Measurements from ENCODE around the gene GET4.
"Not testable (repeated sequence)": the region's sequence is repeated elsewhere in the genome, so short reads cannot be mapped to it uniquely, and the experiment has no call there.

The GET4 gene

GRCh38 chr7:906776-907157 lies 30.4 kb downstream of the GET4 start:
- ChIA-PET POLR2A (interaction anchor here (1.0 kb wide), 1 partner anchor 69 kb away, joined by 3 read pairs; the partner anchor contains the start of gene COX19), CTCF (no interaction called here)
- no peak for DNase-seq (ENCODE audit: extremely low spot score)
- TF ChIP-seq BHLHE40 (IDR thresholded peaks at IDR 0.05; ENCODE audit: borderline replicate concordance) = no peak
- TF ChIP-seq NFRKB (IDR thresholded peaks at IDR 0.05) = no peak
- no peak for TF ChIP-seq ELF4 (IDR thresholded peaks at IDR 0.05)
- no peak for TF ChIP-seq FOXA1 (IDR thresholded peaks at IDR 0.05)
- TF ChIP-seq ZNF384 (IDR thresholded peaks at IDR 0.05) = no peak

- no peak for DNase-seq (ENCODE audit: extremely low spot score)
- ChIA-PET POLR2A (interaction anchor here (1.0 kb wide), 1 partner anchor 68 kb away, joined by 3 read pairs; the partner anchor contains the start of gene COX19), CTCF (no interaction called here)
- TF ChIP-seq HDGF (IDR thresholded peaks at IDR 0.05; ENCODE audit: borderline replicate concordance) (no peak), TARDBP (IDR thresholded peaks at IDR 0.05) (no peak), ARNT (IDR thresholded peaks at IDR 0.05) (no peak), FOXA1 (IDR thresholded peaks at IDR 0.05) (no peak), PKNOX1 (IDR thresholded peaks at IDR 0.05) (no peak), SP1 (IDR thresholded peaks at IDR 0.05) (no peak), FOXM1 (IDR thresholded peaks at IDR 0.05; ENCODE audit: borderline replicate concordance) (no peak), SUZ12 (IDR thresholded peaks at IDR 0.05) (no peak), CTBP1 (IDR thresholded peaks at IDR 0.05; ENCODE audit: borderline replicate concordance) (no peak)
Measured at GRCh38 chr7:907158-907980, 31.0 kb downstream of the GET4 start.

- ChIA-PET CTCF (interaction anchor here (0.6 kb wide), 1 partner anchor 48 kb away, joined by 3 read pairs; no protein-coding TSS in a partner anchor), POLR2A (no interaction called here)
Measured at GRCh38 chr7:908159-908581, 31.8 kb downstream of the GET4 start.

GRCh38 chr7:908591-909357 lies 32.4 kb downstream of the GET4 start:
- CTCF ChIA-PET = interaction anchor here (0.6 kb wide), 1 partner anchor 48 kb away, joined by 3 read pairs; no protein-coding TSS in a partner anchor
- POLR2A ChIA-PET = not testable (repeated sequence)
- DNase-seq (ENCODE audit: extremely low spot score) = peak; percentile 81

More at GRCh38 chr7:908159-908581, 31.8 kb downstream of the GET4 start:
- TF ChIP-seq SUZ12 (IDR thresholded peaks at IDR 0.05) = no peak
- TF ChIP-seq FOXM1 (IDR thresholded peaks at IDR 0.05; ENCODE audit: borderline replicate concordance) = no peak
- TF ChIP-seq TARDBP (IDR thresholded peaks at IDR 0.05) = no peak
- no peak for DNase-seq (ENCODE audit: extremely low spot score)

- TF ChIP-seq L3MBTL2 (conservative IDR thresholded peaks at IDR 0.05) = 0 out of 2 replicates have a peak, but pooled peaks have one; percentile 38
- no peak for TF ChIP-seq PKNOX1 (IDR thresholded peaks at IDR 0.05)
- peak; percentile 27 for DNase-seq (ENCODE audit: extremely low spot score)
- CTCF ChIA-PET = no interaction called here
- POLR2A ChIA-PET = no interaction called here
Measured at GRCh38 chr7:909358-910329, 33.3 kb downstream of the GET4 start.

- no peak for TF ChIP-seq HDGF (IDR thresholded peaks at IDR 0.05; ENCODE audit: borderline replicate concordance)
- peak; percentile 71 for TF ChIP-seq PKNOX1 (IDR thresholded peaks at IDR 0.05)
- no peak for DNase-seq (ENCODE audit: extremely low spot score)
- ChIA-PET POLR2A (no interaction called here), CTCF (no interaction called here)
Measured at GRCh38 chr7:910441-910861, 34.1 kb downstream of the GET4 start.

GRCh38 chr7:910931-911431 lies 34.6 kb downstream of the GET4 start:
- ChIA-PET POLR2A (no interaction called here), CTCF (no interaction called here)
- TF ChIP-seq FOXA1 (IDR thresholded peaks at IDR 0.05) (no peak), L3MBTL2 (conservative IDR thresholded peaks at IDR 0.05) (no peak), PKNOX1 (IDR thresholded peaks at IDR 0.05) (no peak), SP1 (IDR thresholded peaks at IDR 0.05) (no peak), HDGF (IDR thresholded peaks at IDR 0.05; ENCODE audit: borderline replicate concordance) (no peak), SUZ12 (IDR thresholded peaks at IDR 0.05) (no peak), ARNT (IDR thresholded peaks at IDR 0.05) (no peak), NFRKB (IDR thresholded peaks at IDR 0.05) (no peak), CTBP1 (IDR thresholded peaks at IDR 0.05; ENCODE audit: borderline replicate concordance) (no peak), FOXK2 (IDR thresholded peaks at IDR 0.05) (no peak), FOXM1 (IDR thresholded peaks at IDR 0.05; ENCODE audit: borderline replicate concordance) (no peak), TARDBP (IDR thresholded peaks at IDR 0.05) (no peak), ELF4 (IDR thresholded peaks at IDR 0.05) (no peak), ZNF384 (IDR thresholded peaks at IDR 0.05) (no peak)

More at GRCh38 chr7:910931-911431, 34.6 kb downstream of the GET4 start:
- DNase-seq (ENCODE audit: extremely low spot score) = no peak

Measured in HEK293T (cell line).